GM21381 (cell line): Measurements from ENCODE around the gene TEX50.
"Not testable (repeated sequence)": the region's sequence is repeated elsewhere in the genome, so short reads cannot be mapped to it uniquely, and the experiment has no call there.

Experiments
- ATAC-seq: cut with Tn5 transposase; IDR thresholded peaks from one replicate; pipeline ENCODE4 v1.9.1; 2021; ENCODE audit warnings: mild to moderate bottlenecking, moderate library complexity; ENCODE audit not compliant: unreplicated experiment

TEX50 gene

GRCh38 chr1:173635116-173635515, at the start of gene TEX50:
TSS of gene TEX50 (plus strand) at chr1:173635338. CDS start at chr1:173635522, 184 bp downstream.
- ATAC-seq: no peak

- no peak for ATAC-seq
Observed at GRCh38 chr1:173590557-173590956, 44.6 kb upstream of the TEX50 start.

GRCh38 chr1:173591138-173591537, 44.0 kb upstream of the TEX50 start:
- not testable (repeated sequence) for ATAC-seq

GRCh38 chr1:173596097-173596825, 38.9 kb upstream of the TEX50 start:
- ATAC-seq: no peak

- no peak for ATAC-seq
Observed at GRCh38 chr1:173601588-173601987, 33.5 kb upstream of the TEX50 start.

- no peak for ATAC-seq
Observed at GRCh38 chr1:173603056-173603591, 32.0 kb upstream of the TEX50 start, which contains the start of gene SLC9C2. TSS of gene SLC9C2 (minus strand) at chr1:173603072. CDS start at chr1:173601776, 1,296 bp downstream.

GRCh38 chr1:173608503-173609216, 26.5 kb upstream of the TEX50 start:
- ATAC-seq: no peak

GRCh38 chr1:173613086-173613485, 22.1 kb upstream of the TEX50 start:
- ATAC-seq: not testable (repeated sequence)

GRCh38 chr1:173616859-173617258, 18.3 kb upstream of the TEX50 start:
- no peak for ATAC-seq

- no peak for ATAC-seq
Observed at GRCh38 chr1:173627269-173627668, 7.9 kb upstream of the TEX50 start.

- no peak for ATAC-seq
Observed at GRCh38 chr1:173628888-173629287, 6.2 kb upstream of the TEX50 start.

GRCh38 chr1:173637236-173638042, 2.3 kb downstream of the TEX50 start:
- ATAC-seq: not testable (repeated sequence)

GRCh38 chr1:173638043-173639021, 3.2 kb downstream of the TEX50 start:
- no peak for ATAC-seq

GRCh38 chr1:173639102-173639501, 4.0 kb downstream of the TEX50 start:
- ATAC-seq: no peak

- ATAC-seq: not testable (repeated sequence)
Observed at GRCh38 chr1:173642450-173643139, 7.5 kb downstream of the TEX50 start.

GRCh38 chr1:173646656-173647055, 11.5 kb downstream of the TEX50 start:
- ATAC-seq: no peak

- no peak for ATAC-seq
Observed at GRCh38 chr1:173648880-173649605, 13.9 kb downstream of the TEX50 start.

- ATAC-seq: no peak
Observed at GRCh38 chr1:173660306-173660705, 25.2 kb downstream of the TEX50 start.

- ATAC-seq: no peak
Observed at GRCh38 chr1:173661271-173661670, 26.1 kb downstream of the TEX50 start.
